Measurements from ENCODE around the gene TCF4.

DNA sequence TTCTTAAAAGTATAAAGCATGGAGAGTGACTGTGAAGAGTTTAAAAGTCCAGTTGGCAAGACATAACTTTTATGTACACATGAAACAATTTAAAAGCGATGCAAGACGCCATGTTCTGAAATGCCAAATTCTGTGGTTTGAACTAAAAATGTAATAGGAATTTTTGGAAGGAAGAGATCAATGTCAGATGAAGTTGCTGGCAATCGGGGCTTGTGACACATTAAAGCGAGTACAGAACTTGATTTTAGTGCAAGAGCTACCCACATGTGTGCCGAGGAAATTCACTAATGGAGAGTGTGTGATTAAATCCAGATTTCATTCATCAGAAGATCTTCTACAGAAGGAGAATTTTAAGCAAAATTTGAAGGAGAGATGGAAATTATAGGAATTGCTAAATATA, 408.6 kb downstream of the TCF4 start:
- TF ChIP-seq EZH2 (optimal IDR thresholded peaks at IDR 0.05; ENCODE audit: low read depth, low read length), result no peak
- TF ChIP-seq, protein P1, sequence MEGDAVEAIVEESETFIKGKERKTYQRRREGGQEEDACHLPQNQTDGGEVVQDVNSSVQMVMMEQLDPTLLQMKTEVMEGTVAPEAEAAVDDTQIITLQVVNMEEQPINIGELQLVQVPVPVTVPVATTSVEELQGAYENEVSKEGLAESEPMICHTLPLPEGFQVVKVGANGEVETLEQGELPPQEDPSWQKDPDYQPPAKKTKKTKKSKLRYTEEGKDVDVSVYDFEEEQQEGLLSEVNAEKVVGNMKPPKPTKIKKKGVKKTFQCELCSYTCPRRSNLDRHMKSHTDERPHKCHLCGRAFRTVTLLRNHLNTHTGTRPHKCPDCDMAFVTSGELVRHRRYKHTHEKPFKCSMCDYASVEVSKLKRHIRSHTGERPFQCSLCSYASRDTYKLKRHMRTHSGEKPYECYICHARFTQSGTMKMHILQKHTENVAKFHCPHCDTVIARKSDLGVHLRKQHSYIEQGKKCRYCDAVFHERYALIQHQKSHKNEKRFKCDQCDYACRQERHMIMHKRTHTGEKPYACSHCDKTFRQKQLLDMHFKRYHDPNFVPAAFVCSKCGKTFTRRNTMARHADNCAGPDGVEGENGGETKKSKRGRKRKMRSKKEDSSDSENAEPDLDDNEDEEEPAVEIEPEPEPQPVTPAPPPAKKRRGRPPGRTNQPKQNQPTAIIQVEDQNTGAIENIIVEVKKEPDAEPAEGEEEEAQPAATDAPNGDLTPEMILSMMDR (IDR thresholded peaks at IDR 0.05; ENCODE audit: low read length), result no peak
- no peak for TF ChIP-seq EZH2phosphoT487 (IDR thresholded peaks at IDR 0.05; ENCODE audit: low read length)
